ENCODE results near the gene EML3. TPM values are rescaled to one million over a fixed set of nuclear protein-coding genes. Genes with fewer than 3 reads are reported as not detected.
A peak's percentile ranks its signal among the peaks of the same experiment; 100 is the strongest.

The EML3 gene
- total and polyA plus RNA-seq, 8 donors: 39.3 to 82.5 (median 54.1) TPM

- H3K36me3 ChIP-seq: peaks cover under 1 to 64% of the 10 kb centered on the region in 2 donors
- peak overlapping the region; percentile 69 to 88 for H3K27ac ChIP-seq
- no peaks in the 10 kb centered on the region for H3K27me3 ChIP-seq
- intact Hi-C loops (cut with DNase I): no loop called here
- ATAC-seq (no peak), DNase-seq (peak in 1 of 4 donors; percentile 48)
- peaks cover 11 to 43% of the 10 kb centered on the region in 2 donors for H3K4me1 ChIP-seq
- H3K4me3 ChIP-seq: no peak overlapping the region
- H3K9me3 ChIP-seq: no peaks in the 10 kb centered on the region
- TF ChIP-seq, protein P1, sequence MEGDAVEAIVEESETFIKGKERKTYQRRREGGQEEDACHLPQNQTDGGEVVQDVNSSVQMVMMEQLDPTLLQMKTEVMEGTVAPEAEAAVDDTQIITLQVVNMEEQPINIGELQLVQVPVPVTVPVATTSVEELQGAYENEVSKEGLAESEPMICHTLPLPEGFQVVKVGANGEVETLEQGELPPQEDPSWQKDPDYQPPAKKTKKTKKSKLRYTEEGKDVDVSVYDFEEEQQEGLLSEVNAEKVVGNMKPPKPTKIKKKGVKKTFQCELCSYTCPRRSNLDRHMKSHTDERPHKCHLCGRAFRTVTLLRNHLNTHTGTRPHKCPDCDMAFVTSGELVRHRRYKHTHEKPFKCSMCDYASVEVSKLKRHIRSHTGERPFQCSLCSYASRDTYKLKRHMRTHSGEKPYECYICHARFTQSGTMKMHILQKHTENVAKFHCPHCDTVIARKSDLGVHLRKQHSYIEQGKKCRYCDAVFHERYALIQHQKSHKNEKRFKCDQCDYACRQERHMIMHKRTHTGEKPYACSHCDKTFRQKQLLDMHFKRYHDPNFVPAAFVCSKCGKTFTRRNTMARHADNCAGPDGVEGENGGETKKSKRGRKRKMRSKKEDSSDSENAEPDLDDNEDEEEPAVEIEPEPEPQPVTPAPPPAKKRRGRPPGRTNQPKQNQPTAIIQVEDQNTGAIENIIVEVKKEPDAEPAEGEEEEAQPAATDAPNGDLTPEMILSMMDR (IDR thresholded peaks at IDR 0.05): no peak
Measured at GRCh38 chr11:62577046-62577714, 35.4 kb downstream of the EML3 start.

DNA sequence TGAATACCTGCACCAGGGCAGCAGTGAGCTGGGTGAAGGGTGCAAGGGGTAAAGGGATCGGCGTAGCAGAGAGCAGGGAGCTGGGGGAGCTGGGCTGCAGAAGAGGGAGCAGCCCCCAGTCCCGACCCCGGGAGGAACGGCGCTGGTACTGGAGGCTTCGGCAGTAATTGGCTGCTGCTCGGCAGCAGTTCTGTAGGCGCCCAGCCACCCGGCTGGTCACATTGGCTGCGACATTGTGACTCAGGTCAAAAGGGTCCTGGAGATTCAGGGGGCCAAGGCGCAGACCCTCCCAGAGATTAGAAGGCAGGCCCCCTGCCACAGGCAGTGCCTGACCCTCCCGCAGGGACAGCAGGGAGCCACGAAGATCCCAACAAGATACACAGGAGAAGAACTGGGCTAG, 36.7 kb downstream of the EML3 start:
- H3K4me3 ChIP-seq: peak overlapping the region in 1 of 2 donors; percentile 68
- H3K27me3 ChIP-seq: no peaks in the 10 kb centered on the region
- H3K27ac ChIP-seq: peak overlapping the region; percentile 88 to 95
- H3K36me3 ChIP-seq: peaks cover 5 to 64% of the 10 kb centered on the region in 2 donors
- no peak for DNase-seq
- TF ChIP-seq, protein P1 (IDR thresholded peaks at IDR 0.05): no peak
- H3K4me1 ChIP-seq: peaks cover 18 to 56% of the 10 kb centered on the region in 2 donors
- H3K9me3 ChIP-seq: no peaks in the 10 kb centered on the region
- no peak for ATAC-seq
- intact Hi-C loops (cut with DNase I): no loop called here

- Histone ChIP-seq H3K36me3 (peaks cover 5 to 64% of the 10 kb centered on the region in 2 donors), H3K27ac (peak overlapping the region; percentile 88 to 95), H3K9me3 (no peaks in the 10 kb centered on the region), H3K4me1 (peaks cover 18 to 63% of the 10 kb centered on the region in 2 donors), H3K27me3 (no peaks in the 10 kb centered on the region), H3K4me3 (peak overlapping the region; percentile 47 to 68)
- no peak for DNase-seq
- ATAC-seq: no peak
- intact Hi-C loops (cut with DNase I): no loop called here
- TF ChIP-seq, protein P1 (IDR thresholded peaks at IDR 0.05): no peak
Measured at GRCh38 chr11:62575156-62575555, 37.4 kb downstream of the EML3 start.

GRCh38 chr11:62574363-62575071, 38.1 kb downstream of the EML3 start:
- peak in 1 of 4 donors; percentile 85 for DNase-seq
- intact Hi-C loops (cut with DNase I): no loop called here
- TF ChIP-seq, protein P1 (IDR thresholded peaks at IDR 0.05): no peak
- ATAC-seq: peak; percentile 40
- Histone ChIP-seq H3K9me3 (no peaks in the 10 kb centered on the region), H3K27me3 (no peaks in the 10 kb centered on the region), H3K4me1 (peaks cover 18 to 70% of the 10 kb centered on the region in 2 donors), H3K4me3 (peak overlapping the region; percentile 47 to 68), H3K27ac (peak overlapping the region; percentile 88 to 95), H3K36me3 (peaks cover 5 to 64% of the 10 kb centered on the region in 2 donors)
